Loucy (cell line): ENCODE data around the gene AGBL1.

Experiments used
- H2AFZ ChIP-seq: fragments of 200-600 bp; sonication (generic); 2 replicates; pipeline ENCODE4 v1.6.0; 2016; ENCODE audit warnings: antibody characterized with exemption, mild to moderate bottlenecking, low read length, moderate library complexity
- H3F3A ChIP-seq: fragments of 200-600 bp; 2 replicates; pipeline ENCODE4 v1.6.0; 2016; ENCODE audit warnings: antibody characterized with exemption, low read depth, mild to moderate bottlenecking
- H3K27me3 ChIP-seq: fragments of 200-600 bp; sonication (generic); 2 replicates; pipeline ENCODE4 v1.6.1; 2014; ENCODE audit warnings: low read length, mild to moderate bottlenecking; ENCODE audit not compliant: insufficient read depth, poor library complexity, severe bottlenecking
- H3K36me3 ChIP-seq: fragments of 200-600 bp; sonication (generic); 2 replicates; pipeline ENCODE4 v1.6.1; 2016; ENCODE audit warnings: low read length; ENCODE audit not compliant: insufficient read depth
- H3K4me1 ChIP-seq: fragments of 200-600 bp; sonication (generic); 2 replicates; pipeline ENCODE4 v1.5.1; 2014; ENCODE audit warnings: low read length, mild to moderate bottlenecking; ENCODE audit not compliant: insufficient read depth, poor library complexity, severe bottlenecking
- H3K4me2 ChIP-seq: fragments of 200-600 bp; sonication (generic); 2 replicates; pipeline ENCODE4 v1.6.0; 2014; ENCODE audit warnings: antibody characterized with exemption, low read length, low read depth, mild to moderate bottlenecking; ENCODE audit not compliant: poor library complexity, severe bottlenecking
- H3K4me3 ChIP-seq: fragments of 200-600 bp; sonication (generic); 2 replicates; pipeline ENCODE4 v1.5.1; 2014; ENCODE audit warnings: low read length, mild to moderate bottlenecking, mixed read lengths; ENCODE audit not compliant: poor library complexity, severe bottlenecking
- H3K79me2 ChIP-seq: fragments of 200-600 bp; sonication (generic); 2 replicates; pipeline ENCODE4 v1.6.1; 2014; ENCODE audit warnings: low read length; ENCODE audit not compliant: insufficient read depth
- H3K9ac ChIP-seq: fragments of 200-600 bp; sonication (generic); 2 replicates; pipeline ENCODE4 v1.6.0; 2014; ENCODE audit warnings: mild to moderate bottlenecking, low read depth, low read length, moderate library complexity; ENCODE audit not compliant: poor library complexity, severe bottlenecking
- H3K9me2 ChIP-seq: fragments of 200-600 bp; sonication (generic); replicated peaks from 2 replicates; pipeline ENCODE4 v1.6.1; 2016; ENCODE audit warnings: low read depth, low read length, mixed read lengths
- H3K9me3 ChIP-seq: fragments of 200-600 bp; sonication (generic); 2 replicates; pipeline ENCODE4 v1.6.1; 2014; ENCODE audit warnings: mild to moderate bottlenecking, antibody characterized with exemption, low read length, low read depth; ENCODE audit not compliant: insufficient read depth
- H4K20me1 ChIP-seq: fragments of 200-600 bp; sonication (generic); 2 replicates; pipeline ENCODE4 v1.6.0; 2014; ENCODE audit warnings: antibody characterized with exemption, low read length, mild to moderate bottlenecking; ENCODE audit not compliant: insufficient read depth, poor library complexity, severe bottlenecking
- EZH2phosphoT487 ChIP-seq: fragments of 200-600 bp; IDR thresholded peaks from 2 replicates; pipeline ENCODE4 v1.6.1; 2018; ENCODE audit warnings: antibody characterized with exemption, mild to moderate bottlenecking, moderate library complexity, borderline replicate concordance
- TF ChIP-seq, protein P1 (sequence below): fragments of 200-600 bp; sonication (generic); conservative IDR thresholded peaks from 2 replicates; pipeline ENCODE4 v1.5.1; 2014; ENCODE audit warnings: mild to moderate bottlenecking, antibody characterized with exemption, low read length

The AGBL1 gene

DNA sequence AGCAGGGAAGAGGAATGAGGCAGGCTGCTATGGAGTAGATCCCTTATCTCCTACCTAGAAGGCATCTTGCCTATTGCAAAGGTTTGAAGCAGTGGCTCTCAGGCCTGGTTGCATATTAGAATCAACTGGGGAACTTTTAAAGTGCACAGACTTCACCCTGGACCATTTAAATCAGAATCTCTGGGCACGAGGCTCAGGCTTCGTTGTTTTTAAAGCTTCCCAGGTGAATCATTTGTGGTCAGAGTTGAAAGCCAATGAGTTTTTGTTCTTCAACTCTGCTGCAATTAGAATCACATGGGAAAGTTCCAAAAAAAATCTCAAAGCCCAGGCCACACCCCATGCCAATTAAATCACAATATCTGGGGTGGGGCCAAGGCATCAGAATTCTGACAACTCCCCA, 773.1 kb downstream of the AGBL1 start:
- Histone ChIP-seq H3K9me3 (no peaks in the 10 kb centered on the region; the same call in 1 of the 2 replicates), H3K79me2 (no peaks in the 10 kb centered on the region), H2AFZ (no peak overlapping the region), H3F3A (no peaks in the 10 kb centered on the region), H3K9me2 (no peaks in the 10 kb centered on the region), H3K4me1 (no peaks in the 10 kb centered on the region), H3K9ac (no peak overlapping the region), H3K4me3 (no peak overlapping the region), H3K36me3 (no peaks in the 10 kb centered on the region), H4K20me1 (no peaks in the 10 kb centered on the region), H3K4me2 (no peak overlapping the region), H3K27me3 (no peaks in the 10 kb centered on the region)
- TF ChIP-seq, protein P1, sequence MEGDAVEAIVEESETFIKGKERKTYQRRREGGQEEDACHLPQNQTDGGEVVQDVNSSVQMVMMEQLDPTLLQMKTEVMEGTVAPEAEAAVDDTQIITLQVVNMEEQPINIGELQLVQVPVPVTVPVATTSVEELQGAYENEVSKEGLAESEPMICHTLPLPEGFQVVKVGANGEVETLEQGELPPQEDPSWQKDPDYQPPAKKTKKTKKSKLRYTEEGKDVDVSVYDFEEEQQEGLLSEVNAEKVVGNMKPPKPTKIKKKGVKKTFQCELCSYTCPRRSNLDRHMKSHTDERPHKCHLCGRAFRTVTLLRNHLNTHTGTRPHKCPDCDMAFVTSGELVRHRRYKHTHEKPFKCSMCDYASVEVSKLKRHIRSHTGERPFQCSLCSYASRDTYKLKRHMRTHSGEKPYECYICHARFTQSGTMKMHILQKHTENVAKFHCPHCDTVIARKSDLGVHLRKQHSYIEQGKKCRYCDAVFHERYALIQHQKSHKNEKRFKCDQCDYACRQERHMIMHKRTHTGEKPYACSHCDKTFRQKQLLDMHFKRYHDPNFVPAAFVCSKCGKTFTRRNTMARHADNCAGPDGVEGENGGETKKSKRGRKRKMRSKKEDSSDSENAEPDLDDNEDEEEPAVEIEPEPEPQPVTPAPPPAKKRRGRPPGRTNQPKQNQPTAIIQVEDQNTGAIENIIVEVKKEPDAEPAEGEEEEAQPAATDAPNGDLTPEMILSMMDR: no peak
- no peak for TF ChIP-seq EZH2phosphoT487

DNA sequence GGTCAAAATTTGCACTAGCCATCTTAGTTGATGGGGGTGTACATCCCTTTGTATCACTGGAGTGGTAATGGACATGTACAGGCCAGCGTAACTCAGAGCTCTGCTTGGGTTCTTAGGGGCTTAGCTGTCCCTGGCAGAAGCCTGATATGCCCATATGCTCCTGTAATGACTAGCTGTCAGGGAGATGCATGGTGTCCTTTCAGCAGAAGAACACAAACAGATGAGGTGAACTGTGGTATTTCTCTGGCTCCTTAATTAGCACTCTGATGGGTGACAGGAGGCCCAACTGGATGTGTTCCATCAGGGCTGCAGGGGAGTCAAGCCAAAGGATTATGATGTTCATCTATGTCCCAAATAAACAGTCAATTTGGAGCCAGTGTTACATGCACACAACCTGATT, 774.5 kb downstream of the AGBL1 start:
- Histone ChIP-seq H3K79me2 (no peaks in the 10 kb centered on the region), H3K9me3 (no peaks in the 10 kb centered on the region; the same call in 1 of the 2 replicates), H3K9me2 (no peaks in the 10 kb centered on the region), H3K9ac (no peak overlapping the region), H3K4me1 (no peaks in the 10 kb centered on the region), H3K4me3 (no peak overlapping the region), H2AFZ (no peak overlapping the region), H3K27me3 (no peaks in the 10 kb centered on the region), H3F3A (no peaks in the 10 kb centered on the region), H3K36me3 (no peaks in the 10 kb centered on the region), H3K4me2 (no peak overlapping the region), H4K20me1 (no peaks in the 10 kb centered on the region)
- no peak for TF ChIP-seq EZH2phosphoT487
- TF ChIP-seq, protein P1: no peak

DNA sequence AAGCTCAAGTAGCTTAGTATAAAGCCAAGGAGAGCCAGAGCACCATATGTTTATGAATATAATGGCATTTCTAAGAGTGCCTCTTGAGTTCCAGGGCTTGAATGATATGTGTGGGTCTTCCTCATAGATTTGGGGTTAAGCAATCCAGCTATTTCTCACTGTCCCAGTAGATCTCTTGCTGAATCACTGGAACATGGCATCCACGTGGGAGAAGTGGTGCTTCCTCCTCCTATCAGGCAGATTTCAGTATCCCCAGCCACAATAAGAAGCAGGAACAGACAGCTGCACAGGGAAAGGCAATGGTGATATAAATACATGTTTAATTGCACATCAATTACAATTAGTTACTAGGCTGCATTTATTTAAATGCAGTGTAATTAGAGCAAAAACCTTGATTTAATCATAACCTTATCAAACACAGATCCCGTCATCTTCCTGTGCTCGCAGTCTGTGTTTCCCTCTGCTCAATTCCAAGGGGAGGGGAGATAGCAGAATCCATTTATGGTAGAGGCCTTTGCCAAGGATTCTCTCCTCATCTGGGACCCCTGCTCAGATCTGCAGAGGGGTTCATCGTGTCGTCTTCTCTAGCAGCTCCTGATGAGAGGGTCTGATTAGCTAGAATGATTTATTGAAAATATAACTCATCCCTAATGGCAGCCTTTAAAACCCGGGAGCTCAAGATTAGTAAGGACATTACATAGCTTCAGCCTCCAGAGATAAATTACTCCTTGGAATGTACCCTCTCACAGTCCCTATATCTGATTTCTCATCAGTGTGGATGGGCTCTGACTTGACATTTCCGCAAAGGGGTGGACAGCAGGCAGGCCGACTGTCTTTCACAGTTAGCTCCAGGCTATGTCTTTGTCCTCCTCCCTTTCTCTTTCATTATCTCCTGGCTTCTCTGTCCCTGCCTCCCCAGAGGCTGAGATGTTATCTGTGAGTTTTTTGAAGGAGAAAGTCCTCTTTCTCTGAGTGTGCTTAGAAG, 775.9 kb downstream of the AGBL1 start:
- Histone ChIP-seq H3K9me3 (no peaks in the 10 kb centered on the region; the same call in 1 of the 2 replicates), H3K4me1 (no peaks in the 10 kb centered on the region), H3K4me3 (no peak overlapping the region), H2AFZ (no peak overlapping the region), H3K36me3 (no peaks in the 10 kb centered on the region), H3K27me3 (no peaks in the 10 kb centered on the region), H4K20me1 (no peaks in the 10 kb centered on the region), H3K9ac (no peak overlapping the region), H3F3A (no peaks in the 10 kb centered on the region), H3K79me2 (no peaks in the 10 kb centered on the region), H3K4me2 (no peak overlapping the region), H3K9me2 (no peaks in the 10 kb centered on the region)
- no peak for TF ChIP-seq EZH2phosphoT487
